Stimulated activated CD8-positive, alpha-beta memory T cell treated with anti-CD3 and anti-CD28 coated beads, Interleukin-2, amount 100 ng/mL, for 48 hours (primary cell): ENCODE results near the gene MIEN1.
"Not testable (repeated sequence)": the region's sequence is repeated elsewhere in the genome, so short reads cannot be mapped to it uniquely, and the experiment has no call there.

Source experiments
- DNase-seq, 2 donors: peaks; one replicate each; pipeline ENCODE4 v3.0.0-alpha.2; 2020; ENCODE audit warnings: low read depth in 2 of 2

MIEN1 gene

GRCh38 chr17:39755554-39756379 lies 25.4 kb upstream of the MIEN1 start:
- DNase-seq, result no peak

- no peak for DNase-seq
Observed at GRCh38 chr17:39754958-39755553, 24.7 kb upstream of the MIEN1 start.

DNA sequence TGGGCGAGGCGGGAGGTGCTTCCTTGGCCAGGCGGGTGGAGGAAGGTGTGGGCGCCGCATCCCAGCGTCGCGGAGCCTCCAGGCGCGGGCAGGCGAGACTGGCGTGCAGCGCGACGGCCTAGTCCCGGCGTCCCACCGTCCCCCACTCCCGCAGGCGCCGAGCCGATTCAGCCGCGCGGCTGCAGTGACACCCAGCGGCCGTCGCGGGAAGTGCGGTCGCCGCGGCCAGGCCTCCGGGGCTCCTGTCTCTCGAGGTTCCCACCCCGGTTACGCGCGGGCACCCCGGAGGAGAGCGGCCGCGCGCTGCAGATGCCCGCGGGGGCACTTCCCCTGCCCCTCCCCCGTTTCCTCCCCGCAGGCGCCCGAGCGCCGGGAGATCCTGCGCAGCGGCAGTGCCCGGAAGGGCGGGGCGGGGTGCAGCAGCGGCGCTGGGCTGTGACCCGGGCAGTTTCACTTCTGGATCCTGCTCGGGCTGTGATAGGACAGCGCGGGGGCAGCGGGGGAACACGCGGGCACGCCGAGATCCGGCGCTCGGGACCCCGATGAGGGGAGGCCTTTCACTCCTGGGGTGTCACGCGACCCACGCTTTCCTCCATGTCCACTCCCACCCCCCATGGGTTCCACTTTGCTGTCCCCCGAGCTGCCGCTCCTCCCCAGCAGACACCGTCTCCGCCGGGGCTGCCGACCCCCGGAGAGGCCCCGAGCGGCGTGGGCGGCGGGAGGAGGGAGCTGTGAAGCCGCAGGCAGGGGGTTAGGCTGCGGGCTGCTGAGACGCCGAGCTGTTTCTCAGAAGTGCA lies 24.0 kb upstream of the MIEN1 start:
- peak; percentile 92 to 95 for DNase-seq

GRCh38 chr17:39753514-39754160 lies 23.3 kb upstream of the MIEN1 start:
- DNase-seq, result peak in 1 of 2 donors; percentile 66

GRCh38 chr17:39752241-39752881 lies 22.0 kb upstream of the MIEN1 start:
- no peak for DNase-seq

DNA sequence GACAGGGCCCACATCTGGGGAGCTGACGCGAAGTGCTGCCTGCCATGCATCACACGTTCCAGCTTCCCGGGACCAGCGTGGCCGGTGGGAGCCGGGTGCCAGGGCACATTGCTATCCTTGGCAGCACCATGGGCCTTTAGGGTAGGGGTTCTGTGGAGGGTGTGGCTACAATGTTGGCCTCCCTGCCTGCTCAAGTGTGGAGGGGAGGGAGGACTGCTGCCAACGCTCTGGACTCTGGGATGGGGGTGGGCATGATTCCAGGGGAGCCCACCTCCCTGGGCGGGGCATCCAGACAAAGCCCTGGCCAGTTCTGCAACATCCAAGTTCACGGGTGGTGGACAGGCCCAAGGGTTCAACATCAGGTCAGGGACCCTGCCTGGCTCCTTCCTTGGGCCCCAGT lies 21.3 kb upstream of the MIEN1 start:
- DNase-seq, result no peak

DNA sequence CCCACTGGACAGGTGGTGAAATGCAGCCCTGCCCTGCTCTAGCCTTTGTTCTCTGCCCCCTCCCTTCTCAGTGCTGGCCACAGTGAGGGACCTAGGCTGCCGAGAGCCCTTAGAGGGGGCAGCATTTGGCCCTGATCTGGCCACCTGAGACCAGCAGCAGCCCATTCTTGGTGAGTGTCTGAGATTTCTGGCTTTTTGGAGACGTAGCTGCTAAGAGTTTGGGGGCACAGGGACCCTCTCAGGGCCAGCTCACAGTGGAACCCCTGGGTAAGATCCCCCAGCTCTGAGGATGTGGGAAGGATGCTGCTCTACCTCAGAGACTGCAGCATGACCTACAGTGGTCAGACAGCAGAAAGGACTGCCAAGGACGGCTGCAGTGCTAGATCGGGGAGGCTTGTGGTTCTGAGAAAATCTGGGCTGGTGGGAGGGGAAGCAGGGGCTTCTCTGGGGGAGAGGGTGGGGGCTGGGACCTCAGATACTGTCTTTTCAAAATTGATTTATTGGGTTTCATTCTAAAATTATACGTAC lies 20.7 kb upstream of the MIEN1 start:
- DNase-seq, result no peak

GRCh38 chr17:39750131-39751015 lies 20.0 kb upstream of the MIEN1 start:
- no peak for DNase-seq

DNA sequence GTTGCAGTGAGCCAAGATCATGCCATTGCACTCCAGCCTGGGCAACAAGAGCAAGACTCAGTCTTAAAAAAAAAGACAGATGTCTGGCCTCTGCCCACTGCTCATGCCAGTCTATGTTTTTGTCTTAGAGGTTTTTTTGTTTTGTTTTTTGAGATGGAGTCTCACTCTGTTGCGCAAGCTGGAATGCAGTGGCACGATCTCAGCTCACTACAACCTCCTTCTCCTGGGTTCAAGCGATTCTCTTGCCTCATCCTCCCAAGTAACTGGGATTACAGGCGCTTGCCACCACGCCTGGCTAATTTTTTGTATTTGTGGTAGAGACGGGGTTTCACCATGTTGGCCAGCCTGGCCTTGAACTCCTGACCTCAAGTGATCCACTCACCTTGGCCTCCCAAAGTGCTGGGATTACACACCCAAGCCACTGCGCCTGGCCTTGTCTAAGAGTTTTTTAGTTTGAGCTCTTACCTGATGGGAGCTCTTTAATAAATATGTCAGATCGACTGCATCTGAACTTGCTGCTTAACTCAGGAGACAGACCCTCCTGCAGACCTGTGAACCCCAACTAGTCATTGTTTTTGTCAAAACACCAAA lies 18.2 kb upstream of the MIEN1 start:
- DNase-seq, result not testable (repeated sequence)

- DNase-seq, result no peak
Observed at GRCh38 chr17:39747745-39748144, 17.4 kb upstream of the MIEN1 start.

DNA sequence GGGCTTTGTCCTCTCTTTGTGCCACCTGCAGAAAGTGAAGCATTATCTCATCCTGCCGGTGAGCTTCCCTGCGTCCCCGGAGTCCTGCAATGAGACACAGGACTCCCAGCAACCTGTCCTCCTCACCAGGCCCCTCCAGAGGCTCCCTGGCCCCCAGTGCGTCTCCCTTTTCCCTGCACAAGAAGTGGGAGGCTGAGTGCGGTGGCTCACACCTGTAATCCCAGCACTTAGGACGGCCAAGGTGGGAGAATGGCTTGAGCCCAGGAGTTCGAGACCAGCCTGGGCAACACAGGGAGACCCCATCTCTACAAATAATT lies 15.8 kb upstream of the MIEN1 start:
- DNase-seq, result no peak

GRCh38 chr17:39745335-39746144 lies 15.2 kb upstream of the MIEN1 start:
- no peak for DNase-seq

- no peak for DNase-seq
Observed at GRCh38 chr17:39744836-39745215, 14.5 kb upstream of the MIEN1 start.

DNA sequence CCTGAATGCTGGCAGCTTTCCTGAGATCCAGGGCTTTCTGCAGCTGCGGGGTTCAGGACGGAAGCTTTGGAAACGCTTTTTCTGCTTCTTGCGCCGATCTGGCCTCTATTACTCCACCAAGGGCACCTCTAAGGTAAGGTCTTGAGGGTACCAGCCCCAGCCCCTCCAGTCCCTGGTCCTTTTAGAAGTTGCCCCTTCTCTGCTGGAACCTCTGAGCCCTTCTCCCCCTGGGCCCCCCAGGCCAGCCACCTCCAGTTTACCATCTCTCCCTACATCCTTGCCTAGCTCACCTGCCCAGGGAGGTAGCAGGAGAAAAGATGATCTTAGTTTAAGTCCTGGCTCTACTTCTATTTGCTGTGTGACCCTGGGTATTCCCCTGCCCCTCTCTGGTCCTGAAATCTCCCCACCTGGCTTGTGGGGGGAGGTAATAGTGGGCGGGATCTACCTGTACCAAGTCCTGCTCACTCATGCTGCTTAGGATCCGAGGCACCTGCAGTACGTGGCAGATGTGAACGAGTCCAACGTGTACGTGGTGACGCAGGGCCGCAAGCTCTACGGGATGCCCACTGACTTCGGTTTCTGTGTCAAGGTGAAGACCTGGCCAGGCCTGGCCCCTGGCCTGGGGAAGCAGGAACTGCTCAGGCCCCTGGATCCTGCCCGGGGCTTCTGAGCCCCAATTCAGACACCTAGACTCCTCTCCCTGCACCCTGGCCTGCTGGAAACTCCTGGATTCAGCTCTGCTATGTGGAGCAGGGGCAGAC lies 13.9 kb upstream of the MIEN1 start:
- no peak for DNase-seq

DNA sequence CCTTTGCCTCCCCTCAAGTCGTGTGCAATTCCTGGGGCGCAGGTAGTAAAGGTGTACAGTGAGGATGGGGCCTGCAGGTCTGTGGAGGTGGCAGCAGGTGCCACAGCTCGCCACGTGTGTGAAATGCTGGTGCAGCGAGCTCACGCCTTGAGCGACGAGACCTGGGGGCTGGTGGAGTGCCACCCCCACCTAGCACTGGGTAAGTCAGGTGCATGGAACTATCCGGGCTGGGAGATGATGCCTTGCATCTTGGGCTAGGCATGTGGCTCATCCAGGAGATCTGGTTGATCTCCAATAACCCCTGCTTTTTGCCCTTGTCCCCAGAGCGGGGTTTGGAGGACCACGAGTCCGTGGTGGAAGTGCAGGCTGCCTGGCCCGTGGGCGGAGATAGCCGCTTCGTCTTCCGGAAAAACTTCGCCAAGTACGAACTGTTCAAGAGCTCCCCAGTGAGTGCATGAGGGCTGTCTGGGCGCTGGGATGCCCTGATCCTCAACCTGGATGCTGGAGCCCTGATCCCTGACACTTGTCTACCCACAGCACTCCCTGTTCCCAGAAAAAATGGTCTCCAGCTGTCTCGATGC lies 12.6 kb upstream of the MIEN1 start:
- DNase-seq, result no peak

GRCh38 chr17:39742126-39742855 lies 12.0 kb upstream of the MIEN1 start:
- no peak for DNase-seq

DNA sequence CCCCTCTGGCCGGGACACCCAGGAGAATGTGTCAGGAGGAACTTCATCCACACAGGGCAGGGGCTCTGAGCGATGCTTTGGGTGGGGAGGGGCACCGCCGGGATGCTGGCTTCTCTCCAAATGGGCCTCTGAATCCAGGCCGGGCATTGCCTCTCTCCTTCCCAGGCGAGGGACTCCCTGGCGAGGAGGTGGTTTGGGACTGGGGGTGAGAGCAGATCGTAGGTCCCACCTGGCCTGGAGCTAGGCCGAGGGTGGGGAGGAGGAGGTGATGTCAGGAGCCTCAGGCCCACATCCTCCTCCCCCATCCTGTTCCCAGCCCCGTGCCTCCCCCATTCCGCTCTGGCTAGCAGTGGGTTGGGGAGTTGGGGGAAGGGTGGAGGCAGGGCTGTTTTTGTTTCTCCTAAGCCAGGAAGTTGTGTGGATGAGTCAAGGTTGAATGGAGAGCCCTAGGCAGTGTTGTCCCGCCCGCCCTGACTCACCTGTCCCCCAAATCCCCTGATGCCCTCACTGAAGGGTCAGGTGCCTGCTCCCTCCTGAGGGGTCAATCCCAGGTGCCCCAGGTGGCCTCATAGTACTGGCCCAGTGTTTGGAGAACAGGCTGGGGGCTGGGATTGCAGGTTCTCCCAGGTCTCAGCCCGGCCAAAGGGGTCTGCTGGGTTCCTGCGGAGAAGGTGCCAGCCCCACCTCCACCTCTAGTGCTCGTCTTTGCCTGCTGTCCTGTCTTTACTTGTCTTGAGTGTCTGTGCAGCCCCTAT lies 10.2 kb upstream of the MIEN1 start:
- no peak for DNase-seq
